Measurements from ENCODE around the gene PITPNM1.

GRCh38 chr11:67500831-67501715 lies 4.1 kb downstream of the PITPNM1 start:
- TF ChIP-seq CTCF (IDR thresholded peaks at IDR 0.05; ENCODE audit: insufficient read depth, low read depth, low read length): no peak
- no peak for TF ChIP-seq EZH2 (IDR thresholded peaks at IDR 0.05; ENCODE audit: insufficient read depth, low read length)

Data from astrocyte (in vitro differentiated cells and primary cell).